ENCODE results near the gene RNF114.
"Not testable (repeated sequence)": the region's sequence is repeated elsewhere in the genome, so short reads cannot be mapped to it uniquely, and the experiment has no call there.

Gene RNF114

GRCh38 chr20:49987015-49987867, 51.0 kb downstream of the RNF114 start:
- DNase-seq: no peak

DNA sequence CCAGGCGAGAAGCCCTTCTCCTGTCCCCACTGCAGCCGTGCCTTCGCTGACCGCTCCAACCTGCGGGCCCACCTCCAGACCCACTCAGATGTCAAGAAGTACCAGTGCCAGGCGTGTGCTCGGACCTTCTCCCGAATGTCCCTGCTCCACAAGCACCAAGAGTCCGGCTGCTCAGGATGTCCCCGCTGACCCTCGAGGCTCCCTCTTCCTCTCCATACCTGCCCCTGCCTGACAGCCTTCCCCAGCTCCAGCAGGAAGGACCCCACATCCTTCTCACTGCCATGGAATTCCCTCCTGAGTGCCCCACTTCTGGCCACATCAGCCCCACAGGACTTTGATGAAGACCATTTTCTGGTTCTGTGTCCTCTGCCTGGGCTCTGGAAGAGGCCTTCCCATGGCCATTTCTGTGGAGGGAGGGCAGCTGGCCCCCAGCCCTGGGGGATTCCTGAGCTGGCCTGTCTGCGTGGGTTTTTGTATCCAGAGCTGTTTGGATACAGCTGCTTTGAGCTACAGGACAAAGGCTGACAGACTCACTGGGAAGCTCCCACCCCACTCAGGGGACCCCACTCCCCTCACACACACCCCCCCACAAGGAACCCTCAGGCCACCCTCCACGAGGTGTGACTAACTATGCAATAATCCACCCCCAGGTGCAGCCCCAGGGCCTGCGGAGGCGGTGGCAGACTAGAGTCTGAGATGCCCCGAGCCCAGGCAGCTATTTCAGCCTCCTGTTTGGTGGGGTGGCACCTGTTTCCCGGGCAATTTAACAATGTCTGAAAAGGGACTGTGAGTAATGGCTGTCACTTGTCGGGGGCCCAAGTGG, 51.9 kb downstream of the RNF114 start:
- DNase-seq: no peak

DNA sequence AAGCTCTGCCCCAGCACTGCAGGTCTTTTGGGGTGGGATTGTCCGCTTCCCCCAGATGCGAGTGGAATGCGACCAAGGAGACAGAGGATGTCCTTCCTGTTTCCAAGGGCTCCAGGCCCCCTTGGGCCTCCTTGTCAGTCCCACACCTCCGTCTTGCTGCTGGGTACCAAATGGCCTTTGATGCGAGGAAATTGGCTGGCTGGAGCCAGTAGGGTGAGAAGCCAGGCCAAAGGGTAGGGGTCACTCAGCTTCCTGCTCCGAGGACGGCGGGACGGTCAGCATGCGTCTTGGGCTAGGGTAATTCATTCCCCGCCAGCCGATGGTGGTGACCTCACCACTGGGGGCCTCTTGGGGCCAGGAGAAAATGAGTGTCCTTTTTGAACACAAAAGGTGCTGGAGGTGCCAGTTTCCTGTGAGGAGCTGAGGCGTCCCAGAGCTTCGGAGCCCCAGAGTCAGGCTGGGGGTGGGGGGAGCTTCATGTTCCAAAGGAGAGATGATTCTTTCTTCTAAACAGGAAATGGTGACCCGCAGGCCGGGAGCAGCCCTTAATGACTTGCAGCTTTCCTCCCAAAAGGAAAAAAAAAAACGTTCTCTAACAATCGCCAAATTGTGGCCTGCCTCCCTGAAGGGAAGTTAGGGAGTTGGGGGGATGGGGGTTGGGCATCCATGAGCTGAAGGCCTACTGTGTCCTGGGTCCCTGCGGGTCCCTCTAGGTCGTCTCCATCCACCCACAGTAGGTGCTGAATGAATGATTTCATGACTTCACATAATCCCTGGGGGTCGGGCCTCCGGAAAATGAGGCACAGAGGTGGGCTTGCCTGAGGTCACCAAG, 53.3 kb downstream of the RNF114 start:
- no peak for DNase-seq

GRCh38 chr20:49990271-49990720, 54.1 kb downstream of the RNF114 start:
- no peak for DNase-seq

GRCh38 chr20:49993301-49993751, 57.1 kb downstream of the RNF114 start:
- no peak for DNase-seq

GRCh38 chr20:49995586-49995985, 59.4 kb downstream of the RNF114 start:
- DNase-seq: no peak

DNA sequence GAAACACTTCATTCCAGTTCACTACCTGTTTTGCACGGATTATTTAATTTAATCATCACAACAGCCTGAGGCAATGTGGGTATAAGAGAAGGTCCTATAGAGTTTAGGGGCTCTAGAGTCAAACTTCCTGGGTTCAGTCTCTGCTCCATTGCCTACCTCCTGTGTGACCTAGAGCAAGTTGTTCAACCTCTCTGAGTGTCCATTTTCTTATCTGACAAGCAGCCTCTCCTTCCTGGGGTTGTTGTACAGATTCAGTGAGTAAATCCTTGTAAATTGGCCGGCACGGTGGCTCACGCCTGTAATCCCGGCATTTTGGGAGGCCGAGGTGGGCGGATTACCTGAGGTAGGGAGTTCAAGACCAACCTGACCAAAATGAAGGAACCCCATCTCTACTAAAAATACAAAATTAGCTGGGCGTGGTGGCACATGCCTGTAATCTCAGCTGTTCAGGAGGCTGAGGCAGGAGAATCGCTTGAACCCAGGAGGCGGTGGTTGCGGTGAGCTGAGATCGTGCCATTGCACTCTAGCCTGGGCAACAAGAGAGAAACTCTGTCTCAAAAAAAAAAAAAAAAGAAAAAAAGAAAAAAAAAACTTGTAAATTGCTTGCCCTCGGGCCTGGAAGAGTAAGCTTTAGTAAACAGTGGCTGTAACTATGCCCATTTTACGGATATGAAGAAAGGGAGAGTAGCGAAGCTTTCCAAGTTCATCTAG, 62.4 kb downstream of the RNF114 start:
- DNase-seq: not testable (repeated sequence)

- no peak for DNase-seq
Observed at GRCh38 chr20:49999329-49999728, 63.1 kb downstream of the RNF114 start.

- DNase-seq: not testable (repeated sequence)
Observed at GRCh38 chr20:50000548-50001222, 64.5 kb downstream of the RNF114 start.

DNA sequence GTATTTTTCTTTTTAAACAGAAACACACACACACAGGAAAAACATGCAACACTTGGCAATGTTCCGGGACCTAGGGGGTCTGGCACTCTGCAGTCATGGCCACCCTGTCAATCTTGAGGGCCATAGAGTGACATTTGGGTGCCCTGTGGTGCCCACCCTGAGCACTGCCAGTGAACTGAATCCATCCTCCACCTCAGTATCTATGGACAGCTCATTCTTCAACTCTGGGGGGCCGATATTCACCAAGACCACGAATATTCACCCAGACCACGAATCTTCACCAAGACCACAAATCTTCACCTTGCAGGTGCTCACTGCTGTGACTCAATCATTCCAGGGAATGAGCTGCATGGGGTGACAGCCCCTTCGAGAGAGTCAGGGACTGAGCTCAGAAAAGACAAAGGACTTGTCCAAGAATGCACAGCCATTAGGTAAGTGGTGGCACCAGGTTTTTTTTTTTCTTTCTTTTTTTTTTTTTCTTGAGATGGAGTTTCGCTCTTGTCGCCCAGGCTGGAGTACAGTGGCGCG, 65.7 kb downstream of the RNF114 start:
- DNase-seq: no peak

- DNase-seq: no peak
Observed at GRCh38 chr20:50003253-50003656, 67.1 kb downstream of the RNF114 start.

All from activated effector memory CD4-positive, alpha-beta T cell treated with Interleukin-2 at 50 U/mL for 16 hours (primary cell).